K562 (cell line): ENCODE measurements around the gene CCDC158. TPM values are rescaled to one million over a fixed set of nuclear protein-coding genes. Genes with fewer than 3 reads are reported as not detected.
A peak's percentile ranks its signal among the peaks of the same experiment; 100 is the strongest.

Experiments used
- ATF3 ChIP-seq, 2 experiments: fragments of 450-650 bp in 1 of 2; sonication (generic) in 1 of 2; formaldehyde crosslinking in 1 of 2; IDR thresholded peaks in 1 of 2; conservative IDR thresholded peaks in 1 of 2; 2 replicates each; pipeline versions ENCODE4 v1.6.1 to v1.8.1; 2016 to 2023; ENCODE audit warnings: mild to moderate bottlenecking in 2 of 2, moderate library complexity in 2 of 2, inconsistent platforms in 1 of 2, missing genetic modification reagents in 1 of 2
- C11orf30 ChIP-seq: fragments of 450-650 bp; IDR thresholded peaks from 2 replicates; pipeline ENCODE4 v1.6.1; 2016; ENCODE audit warnings: low read depth, mild to moderate bottlenecking
- CEBPZ ChIP-seq: fragments of 150-350 bp; IDR thresholded peaks from 2 replicates; pipeline ENCODE4 v1.6.1; 2014; ENCODE audit warnings: low read depth, mild to moderate bottlenecking, low read length, borderline replicate concordance
- CXXC5 ChIP-seq: fragments of 250-450 bp; sonication (Bioruptor Pico); IDR thresholded peaks from 2 replicates; pipeline ENCODE4 v1.8.0; 2022; ENCODE audit warnings: inconsistent platforms, mild to moderate bottlenecking, moderate library complexity
- DPF2 ChIP-seq: fragments of 450-650 bp; IDR thresholded peaks from 2 replicates; pipeline ENCODE4 v1.6.1; 2016
- ETV1 ChIP-seq: fragments of 450-650 bp; conservative IDR thresholded peaks from 2 replicates; pipeline ENCODE4 v1.6.1; 2016; ENCODE audit warnings: missing genetic modification characterization, control low read depth, low read depth, missing compliant biosample characterization
- LEF1 ChIP-seq: fragments of 450-650 bp; IDR thresholded peaks from 2 replicates; pipeline ENCODE4 v1.6.1; 2016; ENCODE audit warnings: mild to moderate bottlenecking
- MCM2 ChIP-seq: fragments of 450-650 bp; IDR thresholded peaks from 2 replicates; pipeline ENCODE4 v1.6.1; 2017; ENCODE audit warnings: low read depth, mild to moderate bottlenecking
- MEF2A ChIP-seq: IDR thresholded peaks from 2 replicates; pipeline ENCODE4 v1.6.1; 2011; ENCODE audit warnings: low read depth, mild to moderate bottlenecking, low read length, moderate library complexity; ENCODE audit not compliant: control insufficient read depth
- MEF2D ChIP-seq: conservative IDR thresholded peaks from 2 replicates; pipeline ENCODE4 v1.6.1; 2016; ENCODE audit warnings: low read depth, missing genetic modification characterization, missing compliant biosample characterization
- MTF1 ChIP-seq: fragments of 250-450 bp; sonication (Bioruptor Pico); IDR thresholded peaks from 2 replicates; pipeline ENCODE4 v1.9.0; 2021; ENCODE audit warnings: moderate library complexity, mild to moderate bottlenecking, inconsistent platforms, borderline replicate concordance
- NFE2 ChIP-seq: IDR thresholded peaks from 2 replicates; pipeline ENCODE4 v1.6.1; 2014; ENCODE audit warnings: antibody characterized with exemption, low read depth
- PKNOX1 ChIP-seq: fragments of 450-650 bp; IDR thresholded peaks from 2 replicates; pipeline ENCODE4 v1.6.1; 2016
- RFX1 ChIP-seq: fragments of 450-650 bp; IDR thresholded peaks from 2 replicates; pipeline ENCODE4 v1.6.1; 2016; ENCODE audit warnings: mild to moderate bottlenecking, moderate library complexity
- SMAD4 ChIP-seq: fragments of 250-450 bp; sonication (Bioruptor Pico); conservative IDR thresholded peaks from 2 replicates; pipeline ENCODE4 v1.8.0; 2021; ENCODE audit warnings: inconsistent platforms, mild to moderate bottlenecking, moderate library complexity
- SNIP1 ChIP-seq: fragments of 450-650 bp; IDR thresholded peaks from 2 replicates; pipeline ENCODE4 v1.7.1; 2017; ENCODE audit warnings: low read depth, mild to moderate bottlenecking
- TAF9B ChIP-seq: fragments of 450-650 bp; IDR thresholded peaks from 2 replicates; pipeline ENCODE4 v1.6.1; 2018; ENCODE audit warnings: mild to moderate bottlenecking; ENCODE audit not compliant: partially characterized antibody
- THAP12 ChIP-seq: fragments of 250-450 bp; sonication (Bioruptor Pico); IDR thresholded peaks from 2 replicates; pipeline ENCODE4 v1.9.0; 2021; ENCODE audit warnings: mild to moderate bottlenecking, inconsistent platforms
- TRIM28 ChIP-seq: fragments of 450-650 bp; IDR thresholded peaks from 2 replicates; pipeline ENCODE4 v1.6.1; 2017
- ZNF133 ChIP-seq: fragments of 250-450 bp; sonication (Bioruptor Pico); IDR thresholded peaks from 2 replicates; pipeline ENCODE4 v1.4.0; 2020; ENCODE audit warnings: mild to moderate bottlenecking
- ZNF143 ChIP-seq: sonication (generic); formaldehyde crosslinking; IDR thresholded peaks from 2 replicates; pipeline ENCODE4 v1.9.0; 2022; ENCODE audit warnings: mild to moderate bottlenecking, missing genetic modification reagents
- ZNF668 ChIP-seq: fragments of 250-450 bp; sonication (Bioruptor Pico); IDR thresholded peaks from 2 replicates; pipeline ENCODE4 v1.8.0; 2022; ENCODE audit warnings: mild to moderate bottlenecking, inconsistent platforms
- ZSCAN29 ChIP-seq: fragments of 450-650 bp; IDR thresholded peaks from 2 replicates; pipeline ENCODE4 v1.6.1; 2017
- polyA plus RNA-seq, 8 experiments: library from polyadenylated mRNA; depleted of rRNA in 4 of 8; stranded (reverse) in 5 of 8; unstranded in 3 of 8; fragments of >200 nt; fragmentation: Nextera tagmentation in 2 of 8; fragmentation: Illumina TruSeq in 1 of 8; extraction: Ambion mirVana in 2 of 8; extraction: Trizol in 1 of 8; gene quantifications; 2 replicates each; pipeline versions ENCODE4 v1.2.1 to v1.2.3, GENCODE V29; 2011 to 2014; ENCODE audit warnings: inconsistent platforms in 1 of 8, missing spikeins in 1 of 8
- total RNA-seq, 7 experiments: library from RNA; depleted of rRNA in 6 of 7; stranded (reverse); fragments of >200 nt in 6 of 7; fragmentation: Illumina TruSeq in 2 of 7; extraction: Trizol in 2 of 7; gene quantifications; 2 replicates each; pipeline versions ENCODE4 v1.2.1 to v1.2.3, GENCODE V29; 2011 to 2021; ENCODE audit warnings: low replicate concordance in 1 of 7

CCDC158 gene
- total and polyA plus RNA-seq, 9 of the 15 experiments (the other 6 are each of a cell fraction or from before 2014, with no cell fraction given), result not detected

GRCh38 chr4:76341063-76341462 is 79.9 kb downstream of the CCDC158 start (continued):
- TF ChIP-seq THAP12, result no peak
- TF ChIP-seq MTF1 (CRISPR knock-in tag), result no peak
- TF ChIP-seq CXXC5, result no peak
- no peak for TF ChIP-seq ZSCAN29
- TF ChIP-seq ZNF133 (CRISPR knock-in tag), result no peak
- TF ChIP-seq ATF3 (IDR thresholded peaks at IDR 0.05), result peak; percentile 98
- peak; percentile 56; the same call in 1 of the 2 replicates for TF ChIP-seq ATF3 (CRISPR knock-in tag; conservative IDR thresholded peaks at IDR 0.05)
- no peak for TF ChIP-seq TRIM28
- peak; percentile 48; the same call in 1 of the 2 replicates for TF ChIP-seq PKNOX1
- no peak for TF ChIP-seq SMAD4 (CRISPR knock-in tag)
- no peak for TF ChIP-seq TAF9B
- TF ChIP-seq MEF2D, result peak; percentile 95
- TF ChIP-seq SNIP1, result no peak
- peak; percentile 95 for TF ChIP-seq MEF2A
- no peak for TF ChIP-seq ETV1 (tag)
- TF ChIP-seq DPF2, result peak; percentile 92
- TF ChIP-seq ZNF143, result no peak
- no peak for TF ChIP-seq ZNF668
- no peak for TF ChIP-seq CEBPZ
- TF ChIP-seq RFX1, result no peak
- 0 out of 2 replicates have a peak, but pooled peaks have one; percentile 7 for TF ChIP-seq C11orf30
- TF ChIP-seq LEF1, result peak; percentile 57; the same call in 1 of the 2 replicates
- TF ChIP-seq NFE2, result peak; percentile 26; the same call in 1 of the 2 replicates
- no peak for TF ChIP-seq MCM2
